Non-pigmented ciliary epithelial cell (primary cell): Measurements from ENCODE around the gene ABCB11.
"Not testable (repeated sequence)": the region's sequence is repeated elsewhere in the genome, so short reads cannot be mapped to it uniquely, and the experiment has no call there.

Source experiments
- DNase-seq: peaks from one replicate; pipeline ENCODE4 v3.0.0-alpha.2; 2010; ENCODE audit warnings: low read depth

Gene ABCB11

GRCh38 chr2:168889635-168890005 is 141.5 kb downstream of the ABCB11 start:
- DNase-seq: no peak

DNA sequence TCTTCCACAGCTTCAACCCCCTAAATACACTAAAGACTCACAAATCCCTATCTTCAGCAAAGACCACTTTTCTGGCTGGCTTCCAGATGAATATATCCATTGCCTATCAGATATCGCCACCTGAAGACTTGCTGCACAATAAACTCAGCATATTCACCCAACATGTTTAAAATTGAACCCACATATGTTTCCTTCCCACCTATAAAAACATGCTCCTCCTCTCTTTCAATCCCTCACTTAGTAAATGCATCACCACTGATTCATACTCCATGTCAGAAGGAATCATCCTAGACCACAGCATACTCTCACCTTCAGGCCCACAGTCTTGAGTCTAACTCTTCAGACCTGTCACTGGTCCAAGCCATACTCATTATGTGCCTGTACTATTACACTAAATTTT is 146.1 kb downstream of the ABCB11 start:
- no peak for DNase-seq

DNA sequence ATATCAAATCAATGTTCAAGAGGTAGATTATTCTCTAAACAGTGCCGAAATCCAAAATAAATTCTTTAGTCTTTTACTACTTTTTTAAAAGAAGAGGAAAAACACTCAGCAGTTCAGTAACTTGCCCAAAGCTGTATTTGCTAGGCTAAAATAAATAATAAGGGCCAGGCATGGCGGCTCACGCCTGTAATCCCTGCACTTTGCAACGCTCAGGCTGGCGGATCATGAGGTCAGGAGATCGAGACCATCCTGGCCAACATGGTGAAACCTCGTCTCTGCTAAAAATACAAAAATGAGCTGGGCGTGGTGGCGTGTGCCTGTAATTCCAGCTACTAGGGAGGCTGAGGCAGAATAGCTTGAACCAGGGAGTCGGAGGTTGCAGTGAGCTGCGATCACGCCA is 149.0 kb downstream of the ABCB11 start:
- DNase-seq: not testable (repeated sequence)

DNA sequence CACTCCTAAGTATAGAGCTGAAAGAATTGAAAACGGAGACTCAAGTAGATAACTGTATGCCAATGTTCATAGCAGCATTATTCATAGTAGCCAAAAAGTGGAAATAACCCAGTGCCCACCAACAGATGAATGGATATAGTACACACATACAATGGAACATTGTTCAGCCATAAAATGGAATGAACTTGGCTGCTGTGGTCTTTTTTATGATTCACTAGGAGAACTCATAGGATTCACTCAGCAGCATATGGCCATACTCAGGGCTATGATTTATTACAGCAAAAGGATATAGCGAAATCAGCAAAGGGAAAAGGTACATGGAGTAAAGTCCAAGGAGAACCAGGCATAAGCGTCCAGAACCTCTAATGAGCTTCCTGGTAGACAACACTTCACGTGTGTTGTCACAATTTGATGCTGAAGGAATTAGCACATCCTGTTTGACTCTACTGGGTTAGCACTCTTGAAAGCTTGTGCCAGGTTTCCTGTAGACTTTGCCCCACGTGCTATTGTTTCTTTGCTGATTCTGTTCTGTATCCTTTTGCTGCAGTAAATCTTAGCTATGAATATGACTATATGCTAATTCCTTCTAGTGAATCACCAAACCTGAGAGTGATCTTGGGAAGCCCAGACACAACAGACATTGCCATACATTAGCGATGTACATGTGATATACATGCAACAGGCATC is 156.6 kb downstream of the ABCB11 start:
- no peak for DNase-seq

GRCh38 chr2:168870824-168871223 is 160.3 kb downstream of the ABCB11 start:
- DNase-seq: not testable (repeated sequence)
